OCI-LY7 (cell line): ENCODE data around the gene LOXHD1.

Experiments
- EZH2phosphoT487 ChIP-seq: fragments of 200-600 bp; sonication (generic); IDR thresholded peaks from 2 replicates; pipeline ENCODE4 v1.6.1; 2018; ENCODE audit warnings: low read depth, borderline replicate concordance, mild to moderate bottlenecking, mixed run types, antibody characterized with exemption, low read length, moderate library complexity, mixed read lengths
- TF ChIP-seq, protein P1 (sequence below): fragments of 200-600 bp; sonication (generic); conservative IDR thresholded peaks from 2 replicates; pipeline ENCODE4 v1.5.1; 2014; ENCODE audit warnings: mild to moderate bottlenecking, antibody characterized with exemption, low read length, moderate library complexity, mixed read lengths

DNA sequence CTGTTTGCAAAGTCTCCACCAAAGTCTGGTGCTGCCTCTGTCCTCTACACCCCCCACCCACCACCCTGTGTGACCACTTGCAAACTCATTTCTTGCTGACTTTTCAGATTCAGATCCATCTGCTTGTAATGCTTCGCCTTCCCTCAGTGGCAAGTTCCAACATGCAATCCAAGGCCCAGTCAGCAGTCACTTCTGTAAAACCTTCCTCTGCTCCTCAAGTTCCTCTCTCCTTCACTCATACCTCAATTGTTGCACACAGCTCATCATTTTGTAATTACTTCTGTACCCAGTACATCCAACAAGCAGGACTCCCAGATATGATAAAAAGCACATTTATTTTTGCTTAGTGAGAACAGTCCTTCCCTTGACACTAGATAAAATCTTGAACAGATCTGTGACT, 6.5 kb upstream of the LOXHD1 start:
- TF ChIP-seq, protein P1, sequence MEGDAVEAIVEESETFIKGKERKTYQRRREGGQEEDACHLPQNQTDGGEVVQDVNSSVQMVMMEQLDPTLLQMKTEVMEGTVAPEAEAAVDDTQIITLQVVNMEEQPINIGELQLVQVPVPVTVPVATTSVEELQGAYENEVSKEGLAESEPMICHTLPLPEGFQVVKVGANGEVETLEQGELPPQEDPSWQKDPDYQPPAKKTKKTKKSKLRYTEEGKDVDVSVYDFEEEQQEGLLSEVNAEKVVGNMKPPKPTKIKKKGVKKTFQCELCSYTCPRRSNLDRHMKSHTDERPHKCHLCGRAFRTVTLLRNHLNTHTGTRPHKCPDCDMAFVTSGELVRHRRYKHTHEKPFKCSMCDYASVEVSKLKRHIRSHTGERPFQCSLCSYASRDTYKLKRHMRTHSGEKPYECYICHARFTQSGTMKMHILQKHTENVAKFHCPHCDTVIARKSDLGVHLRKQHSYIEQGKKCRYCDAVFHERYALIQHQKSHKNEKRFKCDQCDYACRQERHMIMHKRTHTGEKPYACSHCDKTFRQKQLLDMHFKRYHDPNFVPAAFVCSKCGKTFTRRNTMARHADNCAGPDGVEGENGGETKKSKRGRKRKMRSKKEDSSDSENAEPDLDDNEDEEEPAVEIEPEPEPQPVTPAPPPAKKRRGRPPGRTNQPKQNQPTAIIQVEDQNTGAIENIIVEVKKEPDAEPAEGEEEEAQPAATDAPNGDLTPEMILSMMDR = no peak
- no peak for TF ChIP-seq EZH2phosphoT487
